ENCODE measurements around the gene KCNK4. TPM values are rescaled to one million over a fixed set of nuclear protein-coding genes. Genes with fewer than 3 reads are reported as not detected.

KCNK4 gene
- polyA plus RNA-seq, 1 donor from 2014 or later, result 1.0 TPM

DNA sequence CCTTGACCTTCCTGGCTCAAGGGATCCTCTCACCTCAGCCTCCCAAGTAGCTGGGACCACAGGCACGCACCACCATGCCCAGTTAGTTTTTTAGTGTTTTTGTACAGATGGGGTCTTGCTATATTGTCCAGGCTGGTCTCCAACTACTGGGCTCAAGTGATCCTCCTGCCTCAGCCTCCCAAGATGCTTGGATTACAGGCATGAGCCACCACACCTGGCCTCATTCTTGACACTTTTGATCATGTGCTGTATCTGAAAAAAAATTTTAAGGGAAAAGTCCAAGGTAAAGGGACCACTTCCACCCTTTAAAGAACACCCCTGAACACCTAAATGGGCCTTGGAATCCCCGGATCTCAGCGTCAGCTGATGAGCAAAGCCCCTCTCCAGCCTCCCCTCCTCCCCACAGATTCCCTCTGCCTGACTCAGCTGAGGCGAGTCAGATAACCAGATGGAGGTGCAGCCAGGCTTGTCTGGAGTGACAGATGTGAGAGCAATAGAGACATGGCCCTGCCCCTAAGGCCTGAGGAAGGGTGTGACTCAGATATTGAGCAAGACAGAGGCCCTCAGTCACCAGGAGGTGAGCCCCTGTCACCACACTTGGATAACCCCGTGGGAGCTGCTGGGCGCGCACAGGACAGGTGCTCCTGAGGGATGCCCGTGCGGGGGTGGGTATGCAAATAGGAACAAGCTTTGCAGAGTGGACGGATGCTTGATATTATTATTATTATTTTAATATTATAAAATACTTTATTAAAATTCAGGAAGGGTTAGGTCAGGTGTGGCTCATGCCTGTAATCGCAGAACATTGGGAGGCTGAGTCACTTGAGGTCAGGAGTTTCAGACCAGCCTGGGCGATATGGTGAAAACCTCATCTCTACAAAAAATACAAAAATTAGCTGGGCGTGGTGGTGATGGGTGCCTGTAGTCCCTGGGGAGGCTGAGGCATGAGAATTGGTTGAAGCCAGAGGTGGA, 43.9 kb downstream of the KCNK4 start:
- Histone ChIP-seq H2AFZ (ENCODE audit: low read depth, low read length) (no peak overlapping the region), H3K9me3 (ENCODE audit: low read length) (no peaks in the 10 kb centered on the region), H3K4me2 (ENCODE audit: low read length) (no peak overlapping the region)

DNA sequence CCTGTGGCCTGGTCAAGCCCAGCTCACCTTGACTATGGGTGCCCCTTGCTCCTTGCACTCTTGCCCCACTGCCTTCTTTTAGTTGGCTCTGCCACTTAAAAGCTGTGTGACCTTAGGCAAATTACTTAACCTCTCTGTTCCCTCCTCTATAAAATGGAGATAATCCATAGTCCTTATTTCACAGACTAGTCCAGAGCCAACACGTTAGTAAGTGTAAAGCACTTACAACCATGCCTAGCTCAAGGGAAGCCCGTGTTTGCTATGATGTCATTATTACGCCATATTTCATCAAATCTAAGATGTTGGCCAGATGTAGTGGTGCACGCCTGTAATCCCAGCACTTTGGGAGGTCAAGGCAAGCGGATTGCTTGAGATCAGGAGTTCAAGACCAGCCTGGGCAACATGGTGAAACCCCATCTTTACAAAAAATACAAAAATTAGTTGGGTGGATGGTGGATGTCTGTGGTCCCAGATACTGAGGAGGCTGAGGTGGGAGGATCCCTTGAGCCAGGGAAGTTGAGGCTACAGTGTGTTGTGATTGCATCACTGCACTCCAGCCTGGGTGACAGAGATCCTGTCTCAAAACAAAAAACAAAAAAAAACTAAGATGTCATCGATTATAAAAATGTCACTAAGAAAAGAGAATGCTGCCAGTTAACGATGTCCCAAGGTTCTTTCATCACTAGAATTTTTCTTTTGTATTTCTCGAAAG, 46.6 kb downstream of the KCNK4 start:
- no peak overlapping the region for H3K4me2 ChIP-seq (ENCODE audit: low read length)
- no peak overlapping the region for H3K27ac ChIP-seq (ENCODE audit: low read length)
- H3K36me3 ChIP-seq (ENCODE audit: insufficient read depth, low read length), result no peaks in the 10 kb centered on the region
- TF ChIP-seq RAD21 (conservative IDR thresholded peaks at IDR 0.05) (no peak), SMC3 (conservative IDR thresholded peaks at IDR 0.05; ENCODE audit: poor library complexity) (no peak), POLR2AphosphoS5 (IDR thresholded peaks at IDR 0.05) (no peak), EP300 (conservative IDR thresholded peaks at IDR 0.05; ENCODE audit: poor library complexity, severe bottlenecking) (no peak), TAF1 (IDR thresholded peaks at IDR 0.05; ENCODE audit: low read depth) (no peak)
- TF ChIP-seq, protein P1, sequence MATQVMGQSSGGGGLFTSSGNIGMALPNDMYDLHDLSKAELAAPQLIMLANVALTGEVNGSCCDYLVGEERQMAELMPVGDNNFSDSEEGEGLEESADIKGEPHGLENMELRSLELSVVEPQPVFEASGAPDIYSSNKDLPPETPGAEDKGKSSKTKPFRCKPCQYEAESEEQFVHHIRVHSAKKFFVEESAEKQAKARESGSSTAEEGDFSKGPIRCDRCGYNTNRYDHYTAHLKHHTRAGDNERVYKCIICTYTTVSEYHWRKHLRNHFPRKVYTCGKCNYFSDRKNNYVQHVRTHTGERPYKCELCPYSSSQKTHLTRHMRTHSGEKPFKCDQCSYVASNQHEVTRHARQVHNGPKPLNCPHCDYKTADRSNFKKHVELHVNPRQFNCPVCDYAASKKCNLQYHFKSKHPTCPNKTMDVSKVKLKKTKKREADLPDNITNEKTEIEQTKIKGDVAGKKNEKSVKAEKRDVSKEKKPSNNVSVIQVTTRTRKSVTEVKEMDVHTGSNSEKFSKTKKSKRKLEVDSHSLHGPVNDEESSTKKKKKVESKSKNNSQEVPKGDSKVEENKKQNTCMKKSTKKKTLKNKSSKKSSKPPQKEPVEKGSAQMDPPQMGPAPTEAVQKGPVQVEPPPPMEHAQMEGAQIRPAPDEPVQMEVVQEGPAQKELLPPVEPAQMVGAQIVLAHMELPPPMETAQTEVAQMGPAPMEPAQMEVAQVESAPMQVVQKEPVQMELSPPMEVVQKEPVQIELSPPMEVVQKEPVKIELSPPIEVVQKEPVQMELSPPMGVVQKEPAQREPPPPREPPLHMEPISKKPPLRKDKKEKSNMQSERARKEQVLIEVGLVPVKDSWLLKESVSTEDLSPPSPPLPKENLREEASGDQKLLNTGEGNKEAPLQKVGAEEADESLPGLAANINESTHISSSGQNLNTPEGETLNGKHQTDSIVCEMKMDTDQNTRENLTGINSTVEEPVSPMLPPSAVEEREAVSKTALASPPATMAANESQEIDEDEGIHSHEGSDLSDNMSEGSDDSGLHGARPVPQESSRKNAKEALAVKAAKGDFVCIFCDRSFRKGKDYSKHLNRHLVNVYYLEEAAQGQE (IDR thresholded peaks at IDR 0.05; ENCODE audit: borderline replicate concordance), result no peak
- TF ChIP-seq, protein P2, sequence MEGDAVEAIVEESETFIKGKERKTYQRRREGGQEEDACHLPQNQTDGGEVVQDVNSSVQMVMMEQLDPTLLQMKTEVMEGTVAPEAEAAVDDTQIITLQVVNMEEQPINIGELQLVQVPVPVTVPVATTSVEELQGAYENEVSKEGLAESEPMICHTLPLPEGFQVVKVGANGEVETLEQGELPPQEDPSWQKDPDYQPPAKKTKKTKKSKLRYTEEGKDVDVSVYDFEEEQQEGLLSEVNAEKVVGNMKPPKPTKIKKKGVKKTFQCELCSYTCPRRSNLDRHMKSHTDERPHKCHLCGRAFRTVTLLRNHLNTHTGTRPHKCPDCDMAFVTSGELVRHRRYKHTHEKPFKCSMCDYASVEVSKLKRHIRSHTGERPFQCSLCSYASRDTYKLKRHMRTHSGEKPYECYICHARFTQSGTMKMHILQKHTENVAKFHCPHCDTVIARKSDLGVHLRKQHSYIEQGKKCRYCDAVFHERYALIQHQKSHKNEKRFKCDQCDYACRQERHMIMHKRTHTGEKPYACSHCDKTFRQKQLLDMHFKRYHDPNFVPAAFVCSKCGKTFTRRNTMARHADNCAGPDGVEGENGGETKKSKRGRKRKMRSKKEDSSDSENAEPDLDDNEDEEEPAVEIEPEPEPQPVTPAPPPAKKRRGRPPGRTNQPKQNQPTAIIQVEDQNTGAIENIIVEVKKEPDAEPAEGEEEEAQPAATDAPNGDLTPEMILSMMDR (IDR thresholded peaks at IDR 0.05; ENCODE audit: poor library complexity, severe bottlenecking), result no peak

More for the DNA sequence above, 43.9 kb downstream of the KCNK4 start:
- TF ChIP-seq, protein P2 (IDR thresholded peaks at IDR 0.05; ENCODE audit: poor library complexity, severe bottlenecking), result no peak
- TF ChIP-seq, protein P1 (IDR thresholded peaks at IDR 0.05; ENCODE audit: borderline replicate concordance), result no peak
- no peak for TF ChIP-seq MXI1 (conservative IDR thresholded peaks at IDR 0.05; ENCODE audit: poor library complexity, severe bottlenecking)
- TF ChIP-seq EP300 (conservative IDR thresholded peaks at IDR 0.05; ENCODE audit: poor library complexity, severe bottlenecking), result no peak
- no peak for TF ChIP-seq POLR2AphosphoS5 (IDR thresholded peaks at IDR 0.05)
- TF ChIP-seq TAF1 (IDR thresholded peaks at IDR 0.05; ENCODE audit: low read depth), result no peak
- TF ChIP-seq EZH2 (IDR thresholded peaks at IDR 0.05; ENCODE audit: borderline replicate concordance, insufficient read depth, low read length, poor library complexity, severe bottlenecking), result no peak
- no peak for TF ChIP-seq RAD21 (conservative IDR thresholded peaks at IDR 0.05)
- TF ChIP-seq SMC3 (conservative IDR thresholded peaks at IDR 0.05; ENCODE audit: poor library complexity), result no peak
- Histone ChIP-seq H4K20me1 (ENCODE audit: insufficient read depth) (no peaks in the 10 kb centered on the region), H3K27ac (ENCODE audit: low read length) (no peak overlapping the region), H3K9ac (ENCODE audit: low read length) (no peak overlapping the region), H3K36me3 (ENCODE audit: insufficient read depth, low read length) (no peaks in the 10 kb centered on the region), H3K9me2 (ENCODE audit: insufficient read depth, low read length) (no peaks in the 10 kb centered on the region), H3K27me3 (ENCODE audit: insufficient read depth, low read depth, low read length) (no peaks in the 10 kb centered on the region), H3F3A (ENCODE audit: insufficient read depth, low read length, poor library complexity, severe bottlenecking) (no peaks in the 10 kb centered on the region), H3K79me2 (replicated peaks; ENCODE audit: insufficient read depth, low read length) (no peaks in the 10 kb centered on the region), H3K4me3 (ENCODE audit: low read length) (no peak overlapping the region)

More for the DNA sequence above, 46.6 kb downstream of the KCNK4 start:
- no peak overlapping the region for H2AFZ ChIP-seq (ENCODE audit: low read depth, low read length)
- H3K4me3 ChIP-seq (ENCODE audit: low read length), result no peak overlapping the region
- no peaks in the 10 kb centered on the region for H3K9me3 ChIP-seq (ENCODE audit: low read length)
- H3K9ac ChIP-seq (ENCODE audit: low read length), result no peak overlapping the region
- H3K79me2 ChIP-seq (replicated peaks; ENCODE audit: insufficient read depth, low read length), result no peaks in the 10 kb centered on the region
- H3K9me2 ChIP-seq (ENCODE audit: insufficient read depth, low read length), result no peaks in the 10 kb centered on the region
- H3K27me3 ChIP-seq (ENCODE audit: insufficient read depth, low read depth, low read length), result no peaks in the 10 kb centered on the region
- no peaks in the 10 kb centered on the region for H4K20me1 ChIP-seq (ENCODE audit: insufficient read depth)
- no peaks in the 10 kb centered on the region for H3F3A ChIP-seq (ENCODE audit: insufficient read depth, low read length, poor library complexity, severe bottlenecking)

Data from neural cell (in vitro differentiated cells).